ENCODE data around the gene TBC1D5. TPM values are rescaled to one million over a fixed set of nuclear protein-coding genes. Genes with fewer than 3 reads are reported as not detected.

The TBC1D5 gene
- total RNA-seq, 1 experiment from 2014 or later = 30.4 TPM

DNA sequence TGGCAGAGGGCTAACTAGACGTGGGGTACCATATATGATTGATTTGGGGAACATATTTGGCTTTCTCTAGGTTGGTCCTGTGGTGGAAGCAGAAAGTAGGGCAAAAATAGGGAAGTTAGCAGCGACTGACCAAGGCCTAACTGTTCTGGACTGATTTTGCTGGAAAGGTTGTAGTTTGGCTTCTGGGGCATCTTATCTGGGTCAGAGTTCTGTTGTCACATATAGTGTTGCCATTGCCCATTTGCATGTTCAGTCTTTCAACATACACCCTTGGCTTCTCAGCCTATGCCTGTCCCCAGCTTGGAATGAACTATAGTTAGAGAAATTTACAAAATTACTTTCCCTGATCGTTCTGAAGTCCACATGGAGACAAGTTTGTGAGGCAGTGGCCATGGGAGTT, 426.5 kb downstream of the TBC1D5 start:
- no peak overlapping the region for H3K4me3 ChIP-seq (ENCODE audit: low read depth in 2 of 2, low read length in 2 of 2)
- no peaks in the 10 kb centered on the region for H3K27me3 ChIP-seq (ENCODE audit: control insufficient read depth, insufficient read depth, low read length)
- TF ChIP-seq TCF7L2 (IDR thresholded peaks at IDR 0.05; ENCODE audit: low read depth, low read length) (no peak), CTCF (IDR thresholded peaks at IDR 0.05) (no peak), POLR2AphosphoS5 (IDR thresholded peaks at IDR 0.05; ENCODE audit: low read depth, low read length) (no peak), REST (IDR thresholded peaks at IDR 0.05; ENCODE audit: insufficient read depth in 1 of 2, low read depth in 2 of 2, low read length in 1 of 2) (no peak), SIN3A (IDR thresholded peaks at IDR 0.05; ENCODE audit: borderline replicate concordance, insufficient read depth, low read depth, low read length) (no peak)
- ChIA-PET CTCF (no interaction called here), POLR2A (no interaction called here)
- BruUV-seq (replicated peaks) = no TSS peak
- intact Hi-C loops (cut with micrococcal nuclease; ENCODE audit: unreplicated experiment) (no loop called here), in situ Hi-C loops (cut with HindIII; ENCODE audit: low pct_unique_long_range_greater_than_20kb, low sequenced_read_pairs) (no loop called here)
- ATAC-seq (no peak), DNase-seq (ENCODE audit: low read depth, low spot score) (no peak)
- H3K9me3 ChIP-seq (ENCODE audit: control insufficient read depth, insufficient read depth, low read depth, low read length) = no peaks in the 10 kb centered on the region
- no peaks in the 10 kb centered on the region for H3K4me1 ChIP-seq (ENCODE audit: control insufficient read depth, insufficient read depth, low read length)
- no peaks in the 10 kb centered on the region for H3K36me3 ChIP-seq (ENCODE audit: control insufficient read depth, insufficient read depth, low read length)
- no peak overlapping the region for H3K27ac ChIP-seq (ENCODE audit: low read length)

DNA sequence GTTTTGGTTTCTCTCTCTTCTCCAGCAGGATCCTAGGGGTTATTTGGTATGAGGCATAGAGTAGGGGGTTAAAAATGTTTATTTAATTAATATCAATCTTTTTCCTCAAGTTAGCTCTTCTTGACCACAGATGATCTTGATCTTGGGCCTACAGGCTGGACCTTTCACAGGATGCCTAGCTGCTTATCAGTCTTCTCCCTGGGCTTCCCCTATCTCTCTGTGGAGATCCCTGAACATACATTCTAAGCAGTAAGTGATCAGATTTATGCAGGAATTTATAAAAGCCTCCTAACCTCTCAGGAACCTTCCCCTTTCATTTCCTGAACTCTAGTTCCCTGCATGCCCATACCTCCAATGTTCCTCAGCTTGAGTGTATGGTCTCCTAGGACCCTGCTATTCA, 428.3 kb downstream of the TBC1D5 start:
- no peak for TF ChIP-seq REST (IDR thresholded peaks at IDR 0.05; ENCODE audit: insufficient read depth in 1 of 2, low read depth in 2 of 2, low read length in 1 of 2)
- TF ChIP-seq SIN3A (IDR thresholded peaks at IDR 0.05; ENCODE audit: borderline replicate concordance, insufficient read depth, low read depth, low read length) = no peak
- TF ChIP-seq POLR2AphosphoS5 (IDR thresholded peaks at IDR 0.05; ENCODE audit: low read depth, low read length) = no peak
- no peak for TF ChIP-seq TCF7L2 (IDR thresholded peaks at IDR 0.05; ENCODE audit: low read depth, low read length)
- TF ChIP-seq CTCF (IDR thresholded peaks at IDR 0.05) = no peak
- DNase-seq (ENCODE audit: low read depth, low spot score) (no peak), ATAC-seq (no peak)
- ChIA-PET POLR2A (no interaction called here), CTCF (no interaction called here)
- intact Hi-C loops (cut with micrococcal nuclease; ENCODE audit: unreplicated experiment) (no loop called here), in situ Hi-C loops (cut with HindIII; ENCODE audit: low pct_unique_long_range_greater_than_20kb, low sequenced_read_pairs) (no loop called here)
- Histone ChIP-seq H3K27me3 (ENCODE audit: control insufficient read depth, insufficient read depth, low read length) (no peaks in the 10 kb centered on the region), H3K4me3 (ENCODE audit: low read depth in 2 of 2, low read length in 2 of 2) (no peak overlapping the region), H3K9me3 (ENCODE audit: control insufficient read depth, insufficient read depth, low read depth, low read length) (no peaks in the 10 kb centered on the region), H3K4me1 (ENCODE audit: control insufficient read depth, insufficient read depth, low read length) (no peaks in the 10 kb centered on the region), H3K27ac (ENCODE audit: low read length) (no peak overlapping the region), H3K36me3 (ENCODE audit: control insufficient read depth, insufficient read depth, low read length) (no peaks in the 10 kb centered on the region)
- no TSS peak for BruUV-seq (replicated peaks)

Data from Panc1 (cell line).